HG02884 (cell line): ENCODE measurements around the gene SLC12A7.
"Not testable (repeated sequence)": the region's sequence is repeated elsewhere in the genome, so short reads cannot be mapped to it uniquely, and the experiment has no call there.

Experiments used
- ATAC-seq: cut with Tn5 transposase; IDR thresholded peaks from one replicate; pipeline ENCODE4 v1.9.1; 2021; ENCODE audit warnings: mild to moderate bottlenecking, moderate library complexity; ENCODE audit not compliant: unreplicated experiment

The SLC12A7 gene

DNA sequence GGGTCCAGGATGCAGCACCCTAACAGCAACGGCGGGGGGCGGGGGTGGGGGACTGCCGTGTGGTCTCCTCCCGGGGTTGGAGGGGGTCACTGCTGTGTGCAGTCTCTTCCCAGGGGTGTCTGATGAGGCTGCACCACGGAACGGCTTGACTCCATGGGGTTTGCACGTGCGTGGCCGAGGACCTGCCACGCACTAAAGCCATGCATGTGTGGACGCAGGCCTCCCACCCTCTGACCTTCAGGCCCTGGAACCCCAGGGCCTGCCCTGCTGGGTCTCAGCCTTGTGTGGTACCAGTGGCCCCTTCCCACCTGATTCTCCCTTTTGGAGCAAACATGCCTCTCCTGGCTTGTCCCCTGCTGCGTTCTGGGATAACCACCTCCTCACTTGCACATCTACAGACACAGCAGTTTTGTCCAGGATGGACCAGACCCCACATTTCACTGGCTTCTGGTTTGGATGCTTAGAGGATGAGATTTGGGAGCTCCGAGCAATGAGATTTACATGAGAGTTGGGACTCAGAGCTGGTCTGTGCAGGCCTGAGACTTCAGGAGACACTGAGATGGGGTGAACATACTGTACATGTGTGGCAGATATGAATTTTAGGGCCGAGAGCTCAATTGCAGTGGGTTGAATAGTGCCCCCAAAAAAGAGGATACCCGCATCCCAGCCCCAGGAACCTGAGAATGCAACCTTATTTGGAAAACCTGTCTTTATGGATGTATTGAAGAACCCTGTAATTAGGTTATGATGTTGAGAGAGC is 45.8 kb downstream of the SLC12A7 start:
- no peak for ATAC-seq

DNA sequence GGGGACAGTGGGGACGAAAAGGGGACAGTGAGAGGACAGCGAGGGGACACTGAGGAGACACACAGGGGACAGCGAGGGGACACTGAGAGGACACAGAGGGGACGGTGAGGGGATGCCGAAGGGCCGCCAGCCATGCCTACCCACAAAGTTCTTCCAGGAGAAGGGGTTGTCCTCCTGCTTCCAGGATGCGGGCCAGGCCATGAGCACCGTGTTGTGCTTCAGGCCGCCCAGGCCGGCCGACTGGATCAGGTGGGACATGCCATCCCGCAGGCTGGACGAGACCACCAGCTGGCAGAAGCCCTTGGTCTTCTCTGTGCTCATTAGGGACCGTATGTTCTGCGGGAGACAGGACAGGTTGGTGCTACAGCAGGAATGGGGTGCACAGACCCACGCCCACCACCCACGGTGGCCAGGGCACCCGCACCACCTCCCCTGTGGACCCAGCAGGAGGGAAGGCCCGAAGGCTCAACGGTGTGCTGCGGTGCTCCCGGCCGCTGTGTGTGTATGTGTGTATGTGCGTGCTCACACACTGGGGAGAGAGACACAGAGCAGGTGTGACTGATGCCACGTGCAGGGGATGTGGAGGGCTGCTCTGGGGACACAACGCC is 46.6 kb downstream of the SLC12A7 start:
- no peak for ATAC-seq

DNA sequence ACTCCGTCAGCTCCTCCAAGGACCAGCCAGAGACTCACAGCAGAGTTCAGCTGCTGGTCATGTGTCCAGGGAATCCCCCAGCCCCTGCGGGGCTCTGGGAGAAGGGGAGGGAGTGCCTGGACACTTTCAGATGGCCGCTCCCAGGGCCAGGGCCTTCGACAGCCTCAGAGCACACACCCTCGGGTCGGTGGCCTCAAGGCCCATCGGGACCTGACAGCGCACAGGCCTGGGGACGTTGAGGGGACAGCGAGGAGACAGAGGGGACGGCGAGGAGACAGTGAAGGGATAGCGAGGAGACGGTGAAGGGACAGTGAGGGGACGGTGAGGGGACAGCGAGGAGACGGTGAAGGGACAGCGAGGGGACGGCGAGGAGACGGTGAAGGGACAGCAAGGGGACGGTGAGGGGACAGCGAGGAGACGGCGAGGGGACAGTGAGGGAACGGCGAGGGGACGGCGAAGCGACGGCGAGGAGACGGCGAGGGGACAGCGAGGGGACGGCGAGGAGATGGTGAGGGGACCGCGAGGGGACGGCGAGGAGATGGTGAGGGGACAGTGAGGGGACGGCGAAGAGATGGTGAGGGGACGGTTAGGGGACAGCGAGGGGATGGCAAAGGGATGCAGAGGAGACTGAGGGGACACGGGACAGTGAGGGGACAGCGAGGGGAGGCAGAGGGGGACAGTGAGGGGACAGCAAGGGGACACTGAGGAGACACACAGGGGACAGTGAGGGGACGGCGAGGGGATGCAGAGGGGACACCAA is 47.3 kb downstream of the SLC12A7 start:
- ATAC-seq: no peak

DNA sequence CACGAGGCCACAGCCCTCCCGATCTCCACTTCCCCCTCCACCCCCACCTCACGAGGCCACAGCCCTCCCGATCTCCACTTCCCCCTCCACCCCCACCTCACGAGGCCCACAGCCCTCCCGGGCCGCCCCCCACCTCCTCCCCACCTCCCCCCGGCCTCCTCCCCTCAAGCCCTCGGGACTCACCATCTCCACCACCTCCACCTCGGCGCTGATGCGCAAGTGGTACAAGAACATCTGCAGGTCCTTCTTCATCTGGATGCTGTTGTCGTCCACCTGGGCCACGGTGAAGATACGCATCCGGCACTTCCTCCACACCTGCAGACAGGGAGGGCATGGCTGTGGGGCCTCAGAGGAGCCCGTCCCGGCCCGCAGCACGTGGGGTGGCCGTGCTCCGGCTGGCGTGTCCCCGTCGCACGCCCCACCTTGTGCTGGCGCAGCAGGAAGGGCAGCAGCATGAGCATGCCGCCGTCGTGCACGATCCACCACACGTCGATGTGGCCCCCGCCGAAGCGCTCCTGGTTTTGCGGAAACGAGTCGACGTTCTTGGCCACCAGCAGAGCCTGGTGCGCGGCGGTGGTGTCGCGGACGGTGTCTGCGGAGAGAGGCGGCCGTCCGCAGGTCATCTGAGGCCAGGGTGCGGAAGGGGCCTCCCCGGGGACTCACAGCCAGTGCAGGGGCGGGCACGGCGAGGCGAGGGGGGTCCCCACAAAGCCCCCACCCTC is 48.0 kb downstream of the SLC12A7 start:
- ATAC-seq: no peak

DNA sequence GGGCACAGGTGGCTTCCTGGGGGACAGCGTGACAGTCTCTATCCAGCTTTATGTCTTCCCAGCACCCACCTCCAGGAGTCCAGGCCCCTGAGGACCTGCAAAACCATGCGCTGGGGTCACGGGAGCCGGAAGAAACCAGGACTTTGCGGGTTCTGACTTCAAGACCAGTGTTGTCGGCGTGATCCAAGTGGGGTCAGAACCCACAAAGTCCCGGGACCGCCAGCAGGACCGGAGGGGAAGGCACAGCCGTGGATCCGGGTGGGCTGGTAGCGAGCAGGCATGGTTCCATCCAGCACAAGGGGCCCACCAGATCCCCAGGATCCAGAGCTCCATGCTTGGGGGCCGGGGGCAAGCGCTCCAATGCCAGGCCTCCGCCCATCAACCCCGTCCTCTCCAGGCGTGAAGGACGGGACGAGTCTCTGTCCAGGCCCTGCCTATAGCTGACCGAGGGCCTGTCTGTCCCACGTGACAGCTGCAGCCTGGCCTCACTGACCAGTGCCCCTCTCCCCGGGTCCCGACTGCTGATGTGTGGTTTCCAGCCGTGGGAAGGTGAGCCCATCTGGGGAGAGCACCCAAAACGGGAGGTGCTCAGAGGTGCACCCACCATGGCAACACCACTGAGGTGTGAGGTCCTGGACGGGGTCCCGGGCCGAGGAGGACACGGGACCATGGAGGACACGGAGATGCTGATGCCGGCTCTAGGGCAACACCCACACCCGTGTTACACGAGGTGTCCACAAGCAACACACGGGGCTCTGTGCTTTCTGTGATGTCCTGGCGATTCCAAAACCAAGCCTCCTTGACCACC is 48.9 kb downstream of the SLC12A7 start:
- ATAC-seq: no peak

DNA sequence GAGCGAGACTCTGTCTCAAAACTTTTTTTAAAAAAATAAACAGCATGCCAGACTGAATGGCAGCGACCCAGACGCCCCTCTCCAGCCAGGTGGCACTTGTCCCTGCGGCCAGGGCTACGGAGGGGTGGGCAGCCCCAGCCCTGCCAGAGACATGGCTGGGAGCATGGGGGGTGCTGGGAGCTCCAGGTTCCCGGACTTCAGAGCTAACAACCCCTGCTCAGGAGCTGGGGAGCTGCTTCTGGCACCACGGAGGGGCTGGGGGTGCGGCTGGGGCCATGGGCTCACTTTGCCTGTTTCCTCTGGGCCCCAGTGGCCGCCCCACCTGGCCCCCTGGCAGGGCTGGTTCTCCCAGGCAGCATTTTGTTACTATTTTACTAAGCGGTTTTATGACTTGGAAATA is 49.9 kb downstream of the SLC12A7 start:
- no peak for ATAC-seq

DNA sequence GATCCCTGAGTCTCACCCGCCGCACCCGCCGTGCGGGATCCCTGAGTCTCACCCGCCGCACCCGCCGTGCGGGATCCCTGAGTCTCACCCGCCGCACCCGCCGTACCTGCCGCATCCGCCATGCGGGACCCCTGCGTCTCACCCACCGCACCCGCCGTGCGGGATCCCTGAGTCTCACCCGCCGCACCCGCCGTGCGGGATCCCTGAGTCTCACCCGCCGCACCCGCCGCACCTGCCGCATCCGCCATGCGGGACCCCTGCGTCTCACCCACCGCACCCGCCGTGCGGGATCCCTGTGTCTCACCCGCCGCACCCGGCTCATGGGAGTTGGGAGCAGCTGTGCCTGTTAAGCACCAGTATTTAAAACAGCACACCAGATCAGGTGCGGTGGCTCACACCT is 50.6 kb downstream of the SLC12A7 start:
- ATAC-seq: not testable (repeated sequence)

DNA sequence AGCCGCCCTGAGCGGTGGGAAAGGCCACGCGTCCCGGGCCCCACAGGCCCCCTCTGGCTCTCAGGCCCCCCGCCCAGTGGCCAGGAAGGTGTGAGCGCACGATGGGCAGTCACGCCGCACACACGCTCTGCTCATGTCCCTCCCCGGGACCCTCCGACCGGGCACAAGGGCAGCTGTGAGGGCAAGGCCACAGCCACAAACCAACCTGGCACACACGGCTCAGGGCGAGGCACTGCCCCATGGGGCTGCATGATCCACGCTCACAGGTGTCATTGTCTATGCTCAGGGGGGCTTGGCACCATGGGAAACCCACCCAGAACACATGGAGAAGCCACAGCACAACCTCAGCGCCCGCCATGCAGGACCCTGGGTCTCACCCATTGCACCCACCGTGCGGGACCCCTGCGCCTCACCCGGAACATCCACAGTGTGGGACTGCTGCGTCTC is 51.3 kb downstream of the SLC12A7 start:
- no peak for ATAC-seq

DNA sequence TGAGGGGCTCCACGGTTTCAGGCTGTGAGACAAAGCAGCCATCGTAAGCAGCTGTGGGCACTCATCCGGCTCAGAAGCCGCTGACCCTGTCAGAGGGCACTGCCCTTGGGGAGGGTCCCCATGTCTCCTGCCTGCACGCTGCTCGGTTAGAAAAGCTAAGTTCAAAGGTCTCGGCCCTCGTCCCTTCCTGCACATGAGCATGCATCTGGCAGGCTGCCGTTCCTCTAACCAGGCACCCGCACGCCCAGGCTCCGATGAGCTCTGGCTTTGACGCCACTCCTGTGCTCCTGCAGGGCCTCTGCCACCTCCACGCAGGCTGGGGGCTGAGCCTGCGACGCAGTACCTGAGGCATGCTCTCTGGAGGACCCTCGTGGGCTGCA is 52.0 kb downstream of the SLC12A7 start:
- ATAC-seq: no peak

DNA sequence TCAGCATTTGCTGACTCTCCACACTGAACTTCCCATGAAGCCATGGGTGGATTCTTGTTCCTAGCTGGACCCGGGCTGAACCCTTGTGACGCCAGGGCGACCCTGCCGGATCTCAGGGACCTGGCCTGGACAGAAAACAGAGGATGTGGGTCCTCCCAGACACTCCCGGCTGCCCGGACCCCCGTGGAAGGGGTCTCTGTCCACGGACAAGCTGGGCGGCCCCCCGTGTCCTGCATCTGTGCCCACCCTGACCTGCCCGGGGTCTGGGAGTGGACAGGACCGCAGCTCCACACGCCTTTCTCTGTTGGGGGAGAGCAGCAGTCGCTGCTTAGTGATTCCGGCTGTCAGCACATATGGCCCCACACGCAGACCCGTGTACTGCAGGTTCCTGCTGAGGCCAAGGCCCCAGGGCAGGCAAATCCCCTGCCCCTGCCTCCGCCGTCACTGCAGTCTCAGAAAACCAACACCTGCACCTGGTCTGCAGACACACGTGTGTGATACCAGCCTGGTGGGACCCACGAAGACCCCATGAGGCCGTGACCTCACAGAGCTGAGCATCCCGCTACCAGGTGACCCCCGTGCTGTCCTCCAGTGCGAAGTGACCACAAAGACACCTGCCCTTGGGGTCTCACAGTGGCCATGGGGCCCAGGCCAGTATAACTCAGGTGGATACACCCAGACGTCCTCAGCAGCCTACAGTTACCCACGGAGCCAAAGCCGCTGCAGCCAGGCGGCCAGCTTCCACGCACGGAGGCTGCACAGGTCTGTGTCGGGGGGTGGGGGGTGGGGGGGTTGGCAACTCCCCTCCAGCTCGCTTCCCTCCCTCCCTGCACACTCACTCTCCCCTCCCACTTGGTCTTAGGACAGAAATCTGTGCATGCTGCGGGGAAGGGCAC is 52.6 kb downstream of the SLC12A7 start:
- ATAC-seq: no peak

DNA sequence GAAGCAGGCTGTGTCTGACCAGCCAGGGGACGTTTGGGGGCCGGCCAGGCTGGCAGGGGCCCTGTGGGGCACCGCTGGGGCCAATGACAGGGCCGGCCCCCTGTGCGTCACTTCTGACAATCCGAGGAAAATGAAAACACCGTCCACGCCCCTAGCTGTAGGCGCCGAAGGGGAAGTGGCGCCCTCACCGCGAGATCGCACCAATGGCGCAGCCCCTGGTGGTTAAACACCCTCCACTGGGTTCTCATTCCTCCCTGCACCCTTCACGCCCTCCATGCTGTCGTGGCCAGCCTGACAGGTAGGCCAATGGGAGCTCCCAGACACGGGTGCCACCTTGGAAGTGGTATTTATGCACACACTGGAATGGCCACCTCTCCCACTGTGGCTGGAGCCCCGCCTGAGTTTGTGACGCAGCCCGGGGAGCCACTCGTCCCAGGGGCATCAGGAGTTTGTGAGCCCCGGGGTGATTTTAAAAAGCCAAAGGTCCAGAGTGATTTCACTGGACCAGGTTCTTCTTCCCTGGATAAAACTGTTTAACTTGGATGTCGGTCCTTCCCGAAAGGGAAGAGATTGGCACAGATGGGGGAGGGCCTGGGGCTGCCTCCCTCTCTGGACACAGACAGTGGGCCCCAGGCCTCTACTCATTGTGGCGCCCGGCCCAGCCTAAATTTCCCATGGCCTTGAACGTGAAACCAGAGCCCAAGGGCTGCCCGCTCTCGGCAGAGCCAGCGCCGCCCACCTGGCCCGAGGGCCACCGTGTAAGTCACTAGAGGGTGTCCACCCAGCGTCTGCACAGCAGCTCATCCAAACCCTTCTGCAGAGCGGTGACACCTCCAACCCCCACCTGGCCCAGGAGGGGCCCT is 53.5 kb downstream of the SLC12A7 start:
- no peak for ATAC-seq

DNA sequence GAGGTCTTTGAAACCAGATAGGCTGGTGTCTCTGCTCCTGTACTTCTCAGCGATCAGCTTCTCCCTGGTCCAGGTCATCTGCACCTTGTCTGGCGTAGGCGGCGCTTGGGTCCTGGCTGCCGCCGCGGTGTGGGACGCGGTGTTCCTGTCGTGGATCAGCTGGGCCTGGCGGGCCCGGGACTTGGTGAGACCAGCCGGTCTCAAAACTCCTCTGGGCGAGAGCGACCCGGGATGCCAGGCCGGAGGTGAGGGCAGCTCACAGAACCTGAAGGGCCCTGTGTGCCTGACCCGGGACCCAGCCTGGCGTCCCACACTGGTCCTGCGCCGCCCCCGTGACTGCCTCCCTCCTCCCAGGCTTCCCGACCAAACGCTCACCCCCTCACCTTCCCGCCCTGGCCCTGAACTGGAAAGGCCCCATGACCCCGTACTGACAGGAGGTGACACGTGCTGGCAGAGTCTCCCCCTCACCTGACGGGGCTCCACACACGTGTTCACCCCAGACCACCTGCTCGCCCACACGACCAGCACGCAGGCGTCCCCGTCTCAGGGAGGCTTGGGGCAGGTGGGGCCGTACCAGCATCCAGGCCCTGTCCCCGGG is 54.3 kb downstream of the SLC12A7 start:
- no peak for ATAC-seq

DNA sequence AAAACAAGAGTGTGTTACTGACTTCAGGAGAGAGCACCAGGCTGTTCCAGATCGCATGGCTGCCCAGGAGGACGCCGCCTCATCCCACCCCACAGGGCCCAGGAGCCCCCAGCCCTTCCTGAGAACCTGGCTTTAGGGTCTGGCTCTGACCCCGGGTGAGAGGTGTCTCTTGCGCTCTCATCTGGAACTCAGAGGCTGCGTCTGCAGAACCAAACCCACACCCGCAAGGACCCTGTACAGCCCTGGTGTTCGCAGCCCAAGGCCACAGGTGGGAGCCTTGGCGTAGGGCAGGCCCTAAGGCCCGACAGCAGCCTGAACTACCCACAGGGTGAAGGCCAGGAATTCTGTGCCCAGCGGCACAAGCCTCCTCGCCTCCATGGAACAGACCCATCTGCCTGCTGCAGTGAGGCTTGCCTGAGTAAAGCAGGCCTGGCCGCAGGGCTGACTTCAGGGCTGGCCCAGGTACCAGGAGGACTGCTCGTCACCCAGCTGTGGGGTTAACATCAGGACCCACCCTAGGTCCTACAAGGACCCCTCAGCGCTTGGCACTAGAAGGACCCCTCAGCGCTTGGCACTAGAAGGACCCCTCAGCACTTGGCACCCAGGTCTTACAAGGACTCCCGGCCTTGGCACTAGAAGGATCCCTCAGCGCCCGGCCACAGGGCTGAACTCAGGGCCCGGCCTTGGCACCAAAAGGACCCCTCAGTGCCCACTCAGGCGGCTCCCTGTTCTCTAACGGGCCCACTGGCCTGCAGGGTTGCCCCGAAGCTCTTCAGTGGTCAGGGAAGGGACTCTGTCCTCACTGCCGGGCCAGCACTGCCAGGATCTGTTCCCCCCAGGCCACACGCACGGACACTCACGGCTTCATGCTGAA is 55.0 kb downstream of the SLC12A7 start:
- ATAC-seq: no peak

DNA sequence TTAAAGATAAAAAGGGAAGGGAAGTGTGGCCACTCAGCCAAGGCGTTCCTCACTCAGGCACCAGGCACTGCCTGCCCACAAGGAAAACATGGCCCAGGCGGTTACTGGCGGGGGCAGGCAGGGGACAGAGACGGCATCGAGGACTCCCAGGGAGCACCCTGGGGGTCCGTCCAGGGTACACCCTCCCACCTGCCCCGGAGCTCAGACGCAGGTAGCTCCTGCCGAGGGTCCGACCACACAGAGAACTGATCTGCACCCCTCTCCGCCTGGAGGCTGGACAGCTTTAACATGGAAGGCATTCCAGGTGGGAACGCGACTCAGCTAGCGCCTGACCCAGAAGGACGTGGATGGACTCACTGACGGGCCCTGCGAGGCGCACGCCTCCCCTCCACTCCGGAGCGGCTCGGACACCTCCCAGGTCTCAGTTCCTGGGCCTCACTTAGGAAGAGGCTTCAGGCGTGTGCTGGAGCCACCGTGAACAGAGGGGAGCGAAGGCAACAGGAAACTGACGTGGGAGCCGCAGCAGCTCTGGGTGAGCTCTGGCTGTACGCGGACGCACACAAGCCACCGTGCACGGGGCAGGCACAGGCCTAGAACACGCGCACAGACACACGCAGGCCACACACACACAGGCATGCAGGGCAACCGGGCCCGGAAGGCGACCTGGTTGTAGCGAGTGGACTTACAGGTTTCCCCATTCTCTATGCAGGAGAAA is 55.8 kb downstream of the SLC12A7 start:
- no peak for ATAC-seq

DNA sequence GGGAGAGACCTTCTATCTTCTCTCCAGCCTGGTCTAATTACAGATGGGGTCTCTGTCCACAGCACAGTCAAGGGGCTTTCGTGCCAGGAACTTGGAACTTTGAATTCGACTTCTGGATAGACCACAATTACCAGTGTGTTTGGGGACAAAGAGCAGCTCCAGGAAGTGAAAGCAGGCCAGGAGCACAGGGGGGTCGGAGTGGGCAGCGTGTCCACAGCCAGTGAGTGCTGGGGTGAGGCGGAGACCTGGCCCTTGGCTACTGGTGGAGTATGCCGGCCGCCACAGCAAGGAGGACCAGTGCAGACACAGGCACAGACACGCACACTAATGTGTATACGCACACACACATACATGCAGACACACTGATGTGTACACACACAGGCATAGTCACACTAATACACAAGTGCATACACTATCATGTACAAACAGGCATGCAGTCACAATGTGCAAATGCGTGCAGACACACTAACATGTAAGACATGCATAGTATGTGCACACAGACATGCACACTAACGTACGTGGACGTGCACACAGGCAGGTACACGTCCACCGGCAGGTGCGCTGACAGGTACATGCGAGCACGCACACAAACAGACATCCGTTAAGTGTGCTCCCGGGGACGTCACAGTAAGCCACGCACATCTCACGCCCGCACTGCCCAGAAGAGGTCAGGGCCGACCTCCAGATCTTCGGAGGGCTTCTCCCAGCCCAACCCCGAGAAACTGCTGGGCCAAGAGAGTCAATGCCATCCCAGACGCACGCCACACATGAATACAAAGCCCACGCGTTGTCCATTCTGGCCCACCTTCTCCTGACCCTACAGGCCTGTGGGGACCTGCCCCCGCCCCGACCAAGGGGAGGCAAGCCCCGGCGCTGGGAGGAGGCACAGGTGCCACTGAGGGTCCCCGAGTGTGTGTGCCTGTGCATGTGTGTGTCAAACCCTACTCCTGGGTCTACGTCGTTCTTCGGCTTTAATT is 56.8 kb downstream of the SLC12A7 start:
- no peak for ATAC-seq
